AG09309 (cell line): ENCODE measurements around the gene BNC2.

ENCODE experiments used
- DNase-seq: peaks from one replicate; pipeline ENCODE4 v3.0.0-alpha.2; 2010; ENCODE audit warnings: low read depth
- H3K4me3 ChIP-seq: 2 replicates; pipeline ENCODE4 v1.5.1; 2011; ENCODE audit warnings: mild to moderate bottlenecking, low read depth, low read length, moderate library complexity; ENCODE audit not compliant: control insufficient read depth
- TF ChIP-seq, protein P1 (sequence below): IDR thresholded peaks from 2 replicates; pipeline ENCODE4 v1.5.1; 2011; ENCODE audit warnings: mild to moderate bottlenecking, low read depth, low read length, inconsistent platforms; ENCODE audit not compliant: insufficient read depth, control insufficient read depth; ENCODE audit errors: missing control alignments

BNC2 gene

DNA sequence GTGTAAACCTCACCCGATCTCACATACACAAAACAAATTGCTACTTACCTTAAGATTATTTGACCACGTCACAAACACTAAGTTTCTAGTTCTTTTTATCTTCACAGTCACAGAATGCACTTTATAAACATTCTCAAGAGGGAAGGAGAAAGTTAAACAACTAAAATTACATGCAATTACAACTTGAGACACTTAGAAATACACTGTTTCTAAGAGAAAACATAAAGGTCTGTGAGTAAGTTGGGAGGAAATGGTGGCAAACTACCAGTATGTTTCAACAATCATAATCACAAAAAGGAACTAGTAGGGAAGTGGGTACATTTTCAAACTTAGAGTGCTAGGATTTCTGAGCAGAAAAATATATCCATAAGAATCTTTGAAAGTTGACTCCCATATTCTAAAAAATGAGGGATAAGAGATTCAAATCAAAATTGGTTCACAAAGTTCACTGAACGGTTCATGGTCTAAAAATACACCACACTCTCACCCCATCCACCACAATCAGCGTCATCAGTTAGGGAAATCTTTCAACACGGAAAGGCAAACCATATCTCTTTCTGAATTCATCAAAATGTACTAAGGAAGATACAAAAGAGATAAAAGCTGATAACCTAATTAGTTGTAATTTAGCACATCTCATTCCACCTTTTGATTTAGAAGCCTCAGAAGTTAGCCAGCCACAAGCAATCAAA lies 182.6 kb downstream of the BNC2 start:
- TF ChIP-seq, protein P1, sequence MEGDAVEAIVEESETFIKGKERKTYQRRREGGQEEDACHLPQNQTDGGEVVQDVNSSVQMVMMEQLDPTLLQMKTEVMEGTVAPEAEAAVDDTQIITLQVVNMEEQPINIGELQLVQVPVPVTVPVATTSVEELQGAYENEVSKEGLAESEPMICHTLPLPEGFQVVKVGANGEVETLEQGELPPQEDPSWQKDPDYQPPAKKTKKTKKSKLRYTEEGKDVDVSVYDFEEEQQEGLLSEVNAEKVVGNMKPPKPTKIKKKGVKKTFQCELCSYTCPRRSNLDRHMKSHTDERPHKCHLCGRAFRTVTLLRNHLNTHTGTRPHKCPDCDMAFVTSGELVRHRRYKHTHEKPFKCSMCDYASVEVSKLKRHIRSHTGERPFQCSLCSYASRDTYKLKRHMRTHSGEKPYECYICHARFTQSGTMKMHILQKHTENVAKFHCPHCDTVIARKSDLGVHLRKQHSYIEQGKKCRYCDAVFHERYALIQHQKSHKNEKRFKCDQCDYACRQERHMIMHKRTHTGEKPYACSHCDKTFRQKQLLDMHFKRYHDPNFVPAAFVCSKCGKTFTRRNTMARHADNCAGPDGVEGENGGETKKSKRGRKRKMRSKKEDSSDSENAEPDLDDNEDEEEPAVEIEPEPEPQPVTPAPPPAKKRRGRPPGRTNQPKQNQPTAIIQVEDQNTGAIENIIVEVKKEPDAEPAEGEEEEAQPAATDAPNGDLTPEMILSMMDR, result no peak
- no peak for DNase-seq
- H3K4me3 ChIP-seq, result no peak overlapping the region

DNA sequence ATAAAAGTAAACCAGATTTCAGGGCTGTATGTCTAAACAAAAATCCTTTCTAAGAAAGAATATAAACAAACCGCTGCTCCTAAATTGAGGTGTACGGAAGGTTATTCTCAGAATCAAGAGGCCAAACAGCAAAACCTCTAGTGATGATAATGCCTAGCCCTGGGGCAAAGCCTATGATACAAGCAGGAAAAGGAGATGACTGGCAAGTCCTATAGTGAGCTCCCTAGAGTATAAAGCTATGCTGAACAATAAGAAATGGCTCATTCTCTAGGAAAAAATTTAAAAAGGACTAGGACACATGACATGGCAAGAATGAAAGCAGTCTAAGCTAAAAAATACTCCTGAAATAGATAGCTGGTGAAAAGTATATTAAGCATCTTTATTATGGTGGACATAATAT lies 187.1 kb downstream of the BNC2 start:
- H3K4me3 ChIP-seq, result no peak overlapping the region
- no peak for DNase-seq
- TF ChIP-seq, protein P1, result no peak

DNA sequence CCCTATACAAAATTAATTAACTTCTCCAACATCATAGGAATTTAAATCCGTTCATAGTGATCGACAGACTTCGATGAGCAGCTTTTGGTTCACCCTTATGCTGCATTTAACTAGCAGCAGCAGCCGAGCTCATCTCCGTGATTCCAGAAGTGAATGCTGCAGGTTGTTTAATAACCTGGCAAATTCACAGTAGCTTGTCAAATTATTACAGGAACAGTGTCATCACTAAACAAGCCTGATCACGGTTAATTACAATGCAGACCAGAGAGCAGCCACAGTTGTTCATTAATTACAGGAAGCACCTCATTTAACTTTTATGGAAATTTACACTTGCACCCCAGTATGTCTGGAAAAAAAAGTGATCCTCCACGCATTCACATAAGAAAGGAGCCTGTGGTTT lies 188.2 kb downstream of the BNC2 start:
- DNase-seq, result no peak
- TF ChIP-seq, protein P1, result no peak
- no peak overlapping the region for H3K4me3 ChIP-seq

DNA sequence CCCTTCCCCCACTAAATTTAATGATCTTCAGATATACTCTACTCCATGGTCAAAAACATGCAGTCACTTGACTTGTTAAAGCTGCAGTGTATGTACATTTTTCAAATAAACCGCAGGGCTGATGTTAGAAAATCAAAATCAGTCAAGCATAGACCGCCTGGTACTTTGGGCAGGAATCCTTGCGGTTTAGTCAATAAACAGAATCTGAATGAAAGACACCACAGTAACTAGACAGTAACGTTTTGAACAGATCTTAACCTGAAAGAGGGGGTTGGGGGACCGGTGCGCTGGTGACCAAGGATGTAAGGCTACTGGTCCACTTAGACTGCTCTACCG lies 188.8 kb downstream of the BNC2 start:
- no peak overlapping the region for H3K4me3 ChIP-seq
- TF ChIP-seq, protein P1, result no peak
- no peak for DNase-seq

DNA sequence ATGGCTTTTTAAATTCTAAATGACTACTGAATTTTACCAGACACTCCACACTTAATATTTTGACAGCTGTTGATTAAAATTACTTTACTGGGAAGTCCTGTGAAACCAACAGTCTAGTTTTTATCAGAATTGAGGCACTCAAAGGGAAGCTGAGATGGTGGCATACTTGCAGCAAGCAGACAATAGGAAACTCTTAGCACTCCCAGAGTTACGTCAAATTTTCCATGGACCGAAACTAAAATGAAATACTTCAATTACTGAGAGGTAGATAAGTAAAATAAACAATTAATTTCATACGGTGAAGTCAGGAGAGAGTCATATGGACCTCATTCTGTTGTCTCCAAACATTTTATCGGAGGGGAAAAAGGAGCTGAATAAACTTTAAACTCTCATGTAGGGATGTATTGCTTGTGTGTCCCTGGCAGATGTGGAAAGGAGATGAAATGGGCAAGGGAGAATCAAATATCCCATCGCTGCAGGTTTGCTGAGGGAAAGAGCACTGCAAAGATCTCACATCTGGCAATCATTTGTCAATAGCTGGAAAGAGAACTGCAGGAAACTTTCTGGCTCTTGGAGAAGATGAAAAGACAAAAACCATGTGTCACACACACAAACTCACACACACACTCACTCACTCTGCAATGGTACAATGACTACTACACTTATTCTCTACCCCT lies 189.4 kb downstream of the BNC2 start:
- no peak overlapping the region for H3K4me3 ChIP-seq
- TF ChIP-seq, protein P1, result no peak
- DNase-seq, result peak; percentile 35

DNA sequence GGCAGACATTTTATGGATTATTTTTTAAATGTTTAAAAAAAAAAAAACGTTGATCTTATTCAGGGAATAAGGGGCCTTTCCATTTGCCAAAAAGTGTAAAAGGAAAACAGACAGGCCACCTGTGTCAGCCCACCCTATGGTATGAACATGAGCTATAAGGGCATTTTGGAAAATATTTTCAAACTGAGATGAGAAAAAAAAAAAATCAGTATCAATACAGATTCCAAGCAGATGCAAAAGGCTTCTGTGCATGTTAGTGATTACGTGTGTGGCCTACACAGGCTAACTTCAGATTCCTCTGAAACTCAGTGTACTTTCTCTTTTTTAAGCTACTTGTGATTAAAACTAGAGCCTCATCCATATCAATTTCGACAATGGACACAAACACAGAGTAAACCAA lies 189.9 kb downstream of the BNC2 start:
- TF ChIP-seq, protein P1, result no peak
- no peak overlapping the region for H3K4me3 ChIP-seq
- DNase-seq, result no peak
